HG03342 (cell line): Measurements from ENCODE around the gene MR1.
A peak's percentile ranks its signal among the peaks of the same experiment; 100 is the strongest.

Source experiments
- ATAC-seq: cut with Tn5 transposase; IDR thresholded peaks from one replicate; pipeline ENCODE4 v1.9.1; 2021; ENCODE audit warnings: mild to moderate bottlenecking, moderate library complexity; ENCODE audit not compliant: unreplicated experiment

Gene MR1

DNA sequence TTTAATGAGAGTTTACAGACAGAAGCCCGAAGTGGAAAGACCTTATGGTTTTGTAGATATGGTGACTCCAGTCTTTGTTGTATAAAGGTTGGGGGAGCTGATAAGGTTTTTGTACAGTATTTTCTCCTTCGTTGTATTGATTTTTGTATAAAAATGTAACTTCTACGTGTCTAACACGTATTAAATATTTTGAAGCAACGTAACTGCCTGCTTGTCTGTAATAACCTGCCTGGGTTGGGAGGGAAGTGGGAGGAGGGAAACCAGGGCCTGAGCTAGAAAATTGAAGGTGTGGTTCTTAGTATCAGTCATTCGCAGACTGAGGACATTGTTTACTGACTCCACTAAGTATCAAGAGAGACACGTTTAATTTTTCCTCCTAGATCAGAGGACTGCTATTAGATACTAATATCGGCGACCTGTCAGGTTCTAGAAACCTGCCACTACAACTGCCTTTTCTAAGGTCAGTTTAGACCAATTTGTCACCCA lies 56.9 kb downstream of the MR1 start:
- no peak for ATAC-seq

DNA sequence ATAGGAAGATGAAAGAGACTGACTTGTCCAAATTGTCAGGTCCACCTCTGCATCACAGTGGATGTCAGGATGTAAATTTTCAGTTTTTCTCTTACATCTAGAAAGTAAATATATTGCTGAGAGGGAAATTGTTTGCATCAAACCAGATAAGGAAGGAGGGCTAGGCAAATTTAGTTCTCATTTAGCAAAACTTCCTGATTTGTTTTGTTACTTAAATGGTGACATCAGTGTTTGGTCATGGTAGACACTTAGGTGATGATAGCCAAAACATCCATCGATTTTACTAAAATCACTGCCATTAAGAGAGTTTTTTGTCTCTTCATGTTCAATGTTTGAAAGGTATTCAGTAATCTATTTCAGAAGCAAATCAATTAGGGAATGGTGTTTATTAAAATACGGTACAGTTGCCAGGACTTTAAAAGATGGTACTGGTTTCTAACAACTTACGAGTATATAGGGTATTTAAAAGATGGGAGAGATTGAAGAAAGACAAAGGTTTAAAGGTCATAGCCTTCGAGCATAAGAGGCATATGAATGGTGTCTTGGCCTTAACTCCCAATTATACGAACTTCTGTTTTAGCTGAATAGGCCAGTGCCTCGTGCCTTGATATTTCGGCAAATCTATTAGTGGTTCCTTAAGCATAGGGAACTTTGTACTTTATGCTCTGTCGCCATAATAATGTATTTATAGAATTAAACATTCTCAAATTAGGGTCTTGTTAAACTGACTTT lies 57.7 kb downstream of the MR1 start:
- no peak for ATAC-seq

DNA sequence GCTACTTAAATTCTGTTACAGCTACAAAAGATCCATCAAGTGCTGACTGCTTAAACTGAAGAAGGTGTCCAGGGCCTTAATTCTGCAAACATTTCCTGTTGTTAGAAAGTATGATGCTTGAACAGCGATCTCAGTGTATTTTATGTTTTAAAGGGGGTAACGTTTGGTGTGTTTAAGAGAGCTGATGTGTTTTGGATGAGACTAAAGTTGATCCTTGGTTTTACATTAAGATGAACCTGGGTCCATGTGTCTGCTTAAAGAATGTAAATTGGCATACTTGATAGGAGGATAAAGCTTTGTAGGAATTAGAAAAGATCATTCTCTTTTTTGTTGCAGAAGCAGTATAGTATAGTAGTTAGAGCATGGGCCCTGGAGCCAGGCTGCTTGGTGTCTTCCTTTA lies 58.3 kb downstream of the MR1 start:
- no peak for ATAC-seq

DNA sequence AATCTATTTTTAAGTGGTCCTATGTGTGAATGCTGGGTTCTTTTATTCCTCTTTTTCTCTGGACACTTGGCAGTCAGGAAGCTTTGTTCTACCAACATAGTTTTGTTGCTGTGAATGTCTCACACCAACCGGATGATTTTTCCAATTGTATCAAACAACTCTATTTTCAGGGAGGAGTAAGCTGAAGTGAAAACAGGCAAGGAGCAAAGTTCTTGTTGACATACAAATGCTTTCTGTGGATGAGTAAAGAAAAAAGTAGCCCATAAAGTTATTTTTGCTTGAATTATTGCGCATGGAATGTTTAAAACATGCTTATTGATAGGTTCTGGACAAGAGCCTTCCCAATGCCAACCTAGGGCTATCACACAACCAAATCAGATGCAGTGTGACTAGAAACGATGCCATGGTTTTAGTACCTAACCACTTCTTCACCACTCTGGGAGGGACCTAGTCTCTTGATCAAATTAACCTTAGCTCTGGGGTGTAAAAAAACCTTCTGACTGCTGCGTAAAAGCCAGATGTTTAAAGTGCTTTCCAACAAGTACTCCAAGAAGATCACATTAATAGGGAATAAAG lies 59.2 kb downstream of the MR1 start:
- no peak for ATAC-seq

DNA sequence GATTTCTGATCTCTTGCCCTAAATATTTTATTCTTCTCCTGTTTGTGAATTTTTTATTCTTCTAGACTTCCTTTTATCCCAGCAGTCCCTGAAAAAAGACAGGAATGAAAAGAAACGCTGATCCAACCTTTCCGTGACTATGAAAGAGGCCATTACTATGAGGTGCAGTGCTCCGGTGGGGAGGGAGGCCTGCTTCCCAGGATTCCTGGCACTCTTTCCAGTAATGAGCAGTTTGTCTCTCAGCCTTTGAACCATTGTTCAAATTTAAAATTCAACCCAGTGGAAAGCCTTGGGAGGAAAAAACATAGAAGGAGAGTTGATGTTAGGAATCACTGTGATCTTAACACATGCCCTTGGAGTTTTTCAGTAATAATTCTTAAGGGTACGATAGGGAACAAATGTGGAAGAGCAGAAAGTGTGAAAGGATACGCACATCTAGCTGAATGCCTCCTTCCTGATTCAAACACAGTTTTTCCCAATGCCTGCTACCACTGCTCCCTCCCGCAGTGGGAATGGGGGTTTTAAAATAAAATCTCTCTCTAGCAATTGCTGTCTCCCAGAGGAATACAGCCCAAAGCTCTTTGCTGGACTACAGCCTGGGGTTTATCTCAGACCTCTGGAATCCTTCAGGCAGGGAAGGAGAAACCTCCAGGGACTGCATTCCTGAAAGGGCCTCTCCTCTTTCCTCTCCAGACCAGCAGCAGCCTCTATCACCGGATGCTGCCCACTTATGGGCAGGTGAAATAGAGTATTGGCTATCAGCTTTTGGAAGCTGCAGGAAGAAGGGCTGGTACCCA lies 60.8 kb downstream of the MR1 start:
- ATAC-seq: no peak

DNA sequence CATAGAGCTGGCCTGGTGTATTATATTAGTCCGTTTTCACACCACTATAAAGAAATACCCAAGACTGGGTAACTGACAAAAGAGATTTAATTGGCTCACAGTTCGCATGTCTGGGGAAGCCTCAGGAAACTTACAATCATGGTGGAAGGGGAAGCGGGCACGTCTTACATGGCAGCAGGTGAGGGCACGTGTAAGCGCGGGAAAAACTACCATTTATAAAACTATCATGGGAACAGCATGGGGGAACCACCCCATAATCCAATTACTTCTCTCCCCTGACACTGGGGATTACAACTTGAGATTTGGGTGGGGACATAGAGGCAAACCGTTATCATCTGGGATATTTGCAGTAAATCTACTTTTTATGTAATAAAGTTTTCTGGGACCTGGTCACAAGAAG lies 61.5 kb downstream of the MR1 start:
- ATAC-seq: no peak

DNA sequence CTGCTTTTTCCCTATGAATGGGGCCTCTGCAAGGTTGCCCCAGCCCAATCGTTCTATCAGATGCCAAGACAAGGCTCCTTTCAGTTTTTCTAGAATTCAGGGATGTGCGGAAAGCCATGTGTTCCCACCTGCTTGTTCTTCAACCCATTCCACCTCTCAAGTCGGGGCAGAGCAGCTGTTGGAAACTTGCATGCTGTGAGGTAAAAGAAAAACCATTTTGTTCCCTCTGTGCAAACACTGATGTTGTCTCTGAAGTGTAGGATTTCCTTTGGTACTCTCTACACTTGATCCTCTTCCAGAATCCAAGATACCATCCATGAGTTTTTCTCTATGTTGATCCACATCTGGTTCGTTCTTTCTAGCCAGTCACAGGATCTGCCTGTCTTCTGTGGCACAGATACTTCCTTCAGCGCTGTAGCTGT lies 62.0 kb downstream of the MR1 start:
- ATAC-seq: no peak

DNA sequence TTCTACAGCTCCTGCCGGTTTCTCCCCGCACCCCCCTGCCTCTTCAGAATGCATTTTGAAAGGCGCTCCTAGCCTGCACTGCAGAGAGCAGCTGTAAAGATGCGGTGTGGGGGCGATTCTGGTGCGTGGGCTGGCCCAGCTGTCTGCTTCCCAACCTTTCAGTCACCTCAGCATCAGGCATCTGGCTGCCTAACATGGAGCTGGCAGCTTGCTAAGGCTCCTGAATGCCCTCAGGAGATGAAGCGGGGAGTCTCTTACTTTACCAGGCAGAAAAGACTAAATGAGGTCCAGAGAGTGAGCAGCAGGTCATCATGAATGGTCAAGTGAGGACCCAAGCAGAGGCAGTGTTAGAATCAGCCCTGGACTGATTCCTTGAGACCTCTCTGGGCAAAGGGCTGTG lies 63.5 kb downstream of the MR1 start:
- no peak for ATAC-seq

DNA sequence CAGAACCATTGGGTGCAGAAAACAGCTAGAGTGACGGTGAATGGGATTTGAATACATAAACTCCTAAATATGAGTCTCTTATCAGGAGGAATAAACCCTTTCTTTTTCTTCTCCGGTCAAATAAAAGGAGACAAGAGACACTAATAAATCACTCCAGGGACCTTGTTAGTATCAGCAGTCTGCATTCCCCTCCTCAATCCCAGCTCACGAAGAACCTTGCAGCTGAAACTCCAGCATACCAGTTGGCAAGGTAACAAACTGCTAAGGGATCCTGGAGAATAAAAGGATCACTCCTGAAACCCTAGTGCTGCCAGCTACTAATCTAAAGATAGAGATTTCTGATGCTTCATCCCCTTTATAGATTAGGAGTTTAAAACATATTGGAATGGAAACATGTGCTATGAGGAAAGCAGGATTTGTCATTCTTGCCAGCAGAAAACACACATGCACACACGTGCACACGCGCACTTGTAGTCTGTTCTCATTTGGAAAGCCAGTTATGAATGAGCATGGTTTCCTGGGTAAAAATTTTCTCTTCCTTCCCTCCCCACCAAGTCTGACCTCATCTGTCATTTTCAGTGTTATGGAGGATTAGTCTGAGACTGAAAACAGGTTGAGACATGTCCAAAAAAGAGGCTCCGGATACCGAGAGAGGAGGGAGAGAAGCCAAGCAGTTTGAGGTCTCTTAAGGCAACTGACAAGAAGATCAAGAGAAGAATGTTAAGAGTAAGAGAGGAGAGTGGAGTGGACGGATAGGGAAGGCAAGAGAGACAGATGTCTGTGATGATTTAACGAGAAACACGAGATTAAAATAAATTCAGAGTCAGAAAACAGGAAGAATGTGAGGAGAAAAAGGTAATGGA lies 65.6 kb downstream of the MR1 start:
- peak; percentile 53 for ATAC-seq

DNA sequence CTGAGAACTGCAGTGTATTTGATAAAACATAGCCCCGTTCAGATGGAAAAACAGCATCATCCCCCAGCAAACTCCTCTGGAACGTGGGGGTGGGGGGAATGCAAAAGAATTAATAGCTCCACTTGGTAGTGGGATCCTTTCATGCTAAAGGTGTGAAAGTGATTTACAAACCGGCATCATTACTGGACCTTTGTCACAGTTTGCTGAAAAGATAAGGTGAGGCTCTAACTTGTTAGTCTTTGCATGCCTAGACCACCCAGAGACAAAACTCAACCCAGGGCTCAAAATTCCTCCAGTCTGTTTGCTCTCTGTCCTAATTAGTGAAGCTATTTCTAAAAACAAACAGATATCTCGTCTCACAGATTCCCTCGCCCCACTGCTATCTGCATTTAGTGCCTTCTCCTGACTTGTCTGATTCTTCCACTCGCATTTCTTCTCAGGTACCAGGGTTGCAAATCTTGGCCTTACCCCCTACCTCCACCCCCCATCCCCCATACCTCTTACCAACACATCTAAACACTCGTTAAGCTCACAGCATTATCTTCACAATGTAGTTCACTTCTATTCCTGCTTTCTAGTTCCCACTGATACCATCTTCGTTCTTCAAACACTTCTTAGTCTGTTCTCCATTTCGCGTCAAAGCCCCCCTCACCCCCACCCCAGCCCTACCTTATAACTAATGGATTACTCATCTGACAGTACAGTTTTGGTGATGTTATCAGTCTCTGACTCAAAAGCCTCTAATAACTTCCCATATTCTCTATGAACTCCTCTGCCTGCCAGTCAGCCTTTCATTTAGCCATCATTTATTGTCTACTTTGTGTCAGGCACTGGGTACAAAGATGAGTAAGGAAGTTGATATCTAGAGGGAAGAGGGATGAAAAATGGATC lies 66.5 kb downstream of the MR1 start:
- ATAC-seq: no peak

DNA sequence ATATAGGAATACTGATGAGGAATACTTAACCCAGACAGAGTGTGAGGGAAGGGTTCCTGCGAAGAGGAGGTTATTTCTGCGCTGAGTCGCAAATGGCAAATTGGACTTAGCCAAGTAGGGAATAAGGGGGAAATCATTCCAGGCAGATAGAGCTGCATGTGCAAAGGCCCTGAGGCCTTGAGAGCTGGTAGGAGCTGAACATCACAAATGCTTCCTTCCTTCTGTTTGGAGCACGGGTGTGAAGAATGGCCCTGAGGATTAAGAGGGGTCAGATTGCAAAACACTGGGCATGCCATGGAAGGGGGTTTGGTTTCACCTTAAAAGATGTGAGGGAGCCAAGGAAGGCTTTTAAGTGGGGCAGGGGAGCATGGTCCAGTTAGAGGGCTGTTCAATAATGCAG lies 67.2 kb downstream of the MR1 start:
- ATAC-seq: no peak

DNA sequence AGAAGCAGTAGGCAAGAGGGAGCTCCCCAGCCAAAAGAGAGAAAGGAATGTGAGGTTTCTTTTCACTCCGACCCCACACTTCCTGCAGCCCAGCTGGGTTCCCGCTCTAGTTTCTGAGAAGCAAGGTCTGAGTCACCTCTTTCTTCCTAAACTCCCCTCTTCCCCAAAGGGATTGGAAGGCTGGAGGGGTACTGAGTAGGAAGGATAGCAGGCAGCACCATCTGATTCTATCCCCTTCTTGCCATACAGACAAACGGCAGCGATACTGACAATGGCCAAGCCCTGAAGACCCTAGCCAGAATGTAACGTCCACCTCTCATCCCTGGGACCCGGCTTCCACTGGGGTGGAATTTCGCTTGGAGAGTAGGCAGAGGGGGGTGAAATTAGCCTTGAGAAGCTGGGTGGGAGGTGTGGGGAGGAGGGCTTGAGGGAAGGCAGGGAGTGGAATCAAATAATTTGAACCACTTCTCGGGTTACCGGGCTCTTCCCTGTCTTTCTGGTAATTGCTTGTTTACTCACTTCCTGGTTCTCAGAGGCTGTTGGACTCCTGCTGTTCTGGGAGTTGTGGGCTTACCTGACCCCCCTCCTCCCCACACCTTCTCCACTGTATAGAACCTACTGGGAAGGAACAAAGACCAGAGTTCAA lies 67.9 kb downstream of the MR1 start:
- ATAC-seq: no peak

DNA sequence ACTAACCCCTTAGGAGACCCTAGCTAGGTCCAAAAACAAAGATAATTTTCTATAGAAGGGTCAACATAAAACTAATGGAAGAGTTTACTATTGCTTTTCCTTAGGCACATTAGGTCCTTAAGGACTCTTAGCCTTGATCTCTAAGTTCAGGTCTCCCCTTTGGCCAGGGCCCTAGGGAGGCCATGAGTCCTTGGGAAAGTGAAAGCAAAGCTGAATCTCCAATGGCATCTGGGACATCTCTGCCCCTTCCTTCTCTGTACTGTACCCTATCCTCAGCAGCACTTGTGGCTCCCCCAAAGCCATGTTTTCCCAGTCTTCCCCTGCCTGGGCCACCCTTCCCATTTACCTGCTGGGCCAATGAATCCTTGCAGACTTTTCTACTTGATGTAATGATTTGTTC lies 69.1 kb downstream of the MR1 start:
- ATAC-seq: no peak

DNA sequence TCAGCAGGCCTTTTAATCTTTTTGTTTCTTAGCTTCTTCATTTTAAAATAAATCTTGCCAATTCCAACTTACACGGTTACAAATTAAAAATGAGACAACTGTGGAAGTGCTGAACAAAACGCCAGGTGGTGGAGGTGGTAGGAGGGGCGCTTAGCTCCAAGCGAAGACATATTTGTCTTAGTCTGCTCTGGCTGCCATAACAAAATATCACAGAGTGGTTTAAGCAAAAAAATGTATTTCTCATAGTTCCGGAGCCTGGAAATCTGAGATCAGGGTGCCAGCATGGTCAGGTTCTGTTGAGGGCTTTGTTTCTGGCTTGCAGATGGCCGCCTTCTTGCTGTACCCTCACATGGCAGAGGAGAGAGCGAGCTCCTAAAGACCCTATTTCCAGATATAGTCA lies 69.6 kb downstream of the MR1 start:
- ATAC-seq: no peak

DNA sequence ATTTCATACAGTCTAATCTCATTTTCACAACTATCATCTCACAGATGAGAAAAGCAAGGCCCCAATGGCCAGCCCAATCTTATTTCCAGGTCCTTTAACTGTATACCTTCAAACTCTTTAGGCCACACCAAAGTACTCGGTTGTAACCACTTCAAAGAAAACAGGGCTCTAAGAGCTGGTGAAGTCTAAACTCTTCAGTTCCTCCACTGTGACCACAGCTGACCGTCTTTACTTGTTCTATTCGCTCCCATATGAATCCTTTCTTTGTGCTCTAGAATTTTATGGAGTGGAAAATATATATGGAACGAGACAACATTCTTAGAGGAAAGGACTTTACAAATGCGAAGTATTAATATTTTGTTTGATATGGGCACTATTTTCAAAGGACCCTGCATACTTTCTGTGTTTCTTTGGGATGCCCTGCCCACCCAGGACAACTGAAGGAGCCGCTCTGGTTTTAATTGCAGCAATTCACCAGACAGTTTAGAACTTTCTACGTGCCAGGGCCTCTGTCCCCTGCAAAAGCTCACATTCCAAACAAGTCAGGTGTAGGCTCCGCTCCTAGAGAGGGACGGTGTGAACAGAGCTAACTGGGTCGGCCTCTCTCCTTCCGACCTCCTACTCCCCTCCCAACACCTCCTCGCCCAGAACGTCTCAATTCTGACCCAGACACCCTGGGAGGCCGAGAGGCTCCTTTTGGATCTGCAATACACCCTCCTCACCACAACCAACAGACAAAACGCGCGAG lies 70.4 kb downstream of the MR1 start:
- ATAC-seq: peak; percentile 34

DNA sequence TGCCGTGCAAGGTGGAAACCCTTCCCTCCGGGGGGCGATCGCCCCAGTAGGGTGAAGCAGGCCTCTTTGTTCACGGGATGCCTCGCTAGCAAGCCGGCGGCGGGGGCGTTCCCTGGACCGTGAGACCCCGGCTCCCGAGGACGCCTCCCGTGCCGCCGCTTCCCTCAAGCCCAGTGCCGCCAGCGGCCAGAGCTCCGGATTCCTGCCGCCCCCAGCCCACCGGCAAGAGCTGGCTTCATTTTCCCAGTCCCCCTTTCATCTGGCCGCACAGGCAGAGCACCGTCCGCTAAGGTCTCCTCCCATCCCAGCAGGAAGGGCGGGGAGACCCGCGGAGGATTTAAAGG lies 71.0 kb downstream of the MR1 start:
- ATAC-seq: no peak

DNA sequence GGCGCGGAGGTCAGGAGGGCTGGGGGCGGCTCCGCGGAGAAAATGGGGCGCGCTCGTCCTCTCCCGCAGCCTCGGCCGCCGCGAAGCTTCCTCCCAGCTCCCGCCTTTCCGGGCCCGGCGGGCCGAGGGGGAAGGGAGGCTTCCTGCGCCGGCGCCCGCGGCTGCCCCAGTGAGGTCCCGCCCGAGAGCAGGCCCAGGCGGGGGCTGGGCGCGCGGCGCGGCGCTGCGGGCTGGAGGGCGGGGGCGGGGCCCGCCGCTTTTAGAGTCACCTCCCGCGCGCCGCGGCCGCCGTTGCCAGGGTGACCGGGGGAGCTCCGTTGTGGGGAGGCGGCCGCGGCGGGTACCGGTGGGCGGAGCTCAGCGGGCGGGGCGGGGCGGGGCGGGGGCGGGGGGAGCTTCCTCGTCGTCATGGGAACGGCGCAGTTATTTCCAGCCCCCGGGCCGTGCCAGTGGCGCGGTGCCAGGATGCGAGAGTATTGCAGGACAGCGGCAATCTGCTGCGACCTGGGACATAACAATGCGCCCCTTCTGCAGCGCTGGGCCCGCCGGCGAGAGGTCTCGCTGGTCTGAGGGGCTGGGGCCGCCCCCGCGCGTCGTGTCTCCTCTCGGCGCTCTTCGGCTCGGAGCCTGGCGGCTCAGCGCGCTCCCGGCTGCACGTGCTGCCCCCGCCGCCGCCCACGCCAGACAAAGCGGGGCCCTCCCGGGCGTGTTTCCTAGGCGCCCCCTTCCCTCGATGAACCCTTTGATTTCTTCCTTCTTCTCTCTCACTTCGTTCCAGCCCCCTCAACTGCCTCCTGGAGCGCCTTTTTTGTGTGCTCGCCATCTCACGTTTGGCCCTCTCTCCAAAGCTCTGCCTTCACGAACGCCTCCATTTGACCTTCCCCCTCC lies 71.6 kb downstream of the MR1 start:
- ATAC-seq: peak; percentile 75

DNA sequence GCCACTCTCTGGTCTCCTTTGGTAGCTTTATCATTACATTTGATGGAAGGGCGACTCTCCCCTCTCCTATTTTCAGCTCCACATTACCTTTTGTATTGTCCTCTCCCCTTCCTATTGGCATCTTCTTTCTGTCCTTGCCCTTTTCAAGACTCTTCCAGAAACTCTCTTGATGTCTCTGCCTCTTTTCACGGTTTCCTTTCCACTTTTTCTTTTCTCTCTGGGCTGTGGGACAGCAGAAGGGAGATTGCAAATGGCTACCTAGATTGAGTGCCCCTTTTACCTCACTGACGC lies 72.2 kb downstream of the MR1 start:
- no peak for ATAC-seq
